HG03280 (cell line): ENCODE results near the gene UMPS.

ENCODE experiments used
- ATAC-seq: cut with Tn5 transposase; IDR thresholded peaks from one replicate; pipeline ENCODE4 v1.9.1; 2021; ENCODE audit warnings: mild to moderate bottlenecking, moderate library complexity; ENCODE audit not compliant: unreplicated experiment

The UMPS gene

GRCh38 chr3:124763206-124763605 lies 33.0 kb downstream of the UMPS start:
- no peak for ATAC-seq

DNA sequence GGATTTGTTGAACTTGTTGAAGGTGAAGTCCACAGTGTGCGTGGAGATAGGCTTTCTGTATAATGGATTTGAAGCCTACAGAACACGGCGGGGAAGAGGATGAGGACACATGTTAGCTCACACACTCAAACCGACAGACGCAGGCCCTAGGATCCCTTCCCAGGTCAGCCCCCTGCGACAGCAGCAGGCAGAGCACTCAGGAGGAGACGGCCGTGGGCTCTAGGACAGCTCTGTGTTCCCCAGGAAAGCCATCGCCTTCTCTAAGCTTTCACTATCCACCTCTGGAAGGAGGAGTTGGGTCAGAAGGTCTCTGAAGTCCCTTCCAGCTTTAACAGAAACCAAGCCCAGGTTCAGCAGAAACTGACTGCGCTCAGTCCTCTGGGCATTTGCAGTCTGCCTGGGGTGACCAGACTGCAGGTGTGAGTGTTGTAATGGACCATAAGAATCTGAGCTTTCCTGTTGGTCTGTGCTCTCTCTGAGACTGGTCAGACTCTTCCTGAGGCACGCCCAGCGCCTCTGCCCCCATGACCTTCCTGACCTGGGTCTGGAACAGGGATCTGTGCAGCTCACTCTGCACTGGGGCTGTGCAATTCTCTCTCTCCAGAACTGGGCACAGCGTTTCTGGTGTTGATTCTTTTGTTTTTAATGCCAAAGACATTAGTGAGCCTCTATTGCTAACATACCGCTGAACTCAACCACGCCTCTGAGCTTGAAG lies 33.5 kb downstream of the UMPS start:
- no peak for ATAC-seq

- no peak for ATAC-seq
Measured at GRCh38 chr3:124764746-124765145, 34.5 kb downstream of the UMPS start.

GRCh38 chr3:124765197-124765840 lies 35.1 kb downstream of the UMPS start:
- ATAC-seq, result no peak

GRCh38 chr3:124766113-124767095 lies 36.2 kb downstream of the UMPS start:
- no peak for ATAC-seq

GRCh38 chr3:124767264-124767663 lies 37.0 kb downstream of the UMPS start:
- no peak for ATAC-seq

DNA sequence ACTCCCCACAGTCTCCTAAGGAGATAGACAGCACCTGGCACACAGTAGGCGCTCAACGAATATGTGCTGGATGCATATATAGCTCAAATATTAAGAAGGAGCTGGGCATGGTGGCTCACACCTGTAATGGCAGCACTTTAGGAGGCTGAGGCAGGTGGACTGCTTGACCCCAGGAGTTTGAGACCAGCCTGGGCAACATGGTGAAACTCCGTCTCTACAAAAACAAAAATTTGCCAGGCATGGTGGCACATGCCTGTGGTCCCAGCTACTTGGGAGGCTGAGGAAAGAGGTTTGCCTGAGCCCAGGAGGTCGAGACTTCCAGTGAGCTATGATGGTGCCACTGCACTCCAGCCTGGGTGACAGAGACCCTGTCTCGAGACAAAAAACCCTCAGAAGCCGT lies 37.4 kb downstream of the UMPS start:
- ATAC-seq, result no peak

GRCh38 chr3:124768812-124769211 lies 38.6 kb downstream of the UMPS start:
- ATAC-seq, result no peak

DNA sequence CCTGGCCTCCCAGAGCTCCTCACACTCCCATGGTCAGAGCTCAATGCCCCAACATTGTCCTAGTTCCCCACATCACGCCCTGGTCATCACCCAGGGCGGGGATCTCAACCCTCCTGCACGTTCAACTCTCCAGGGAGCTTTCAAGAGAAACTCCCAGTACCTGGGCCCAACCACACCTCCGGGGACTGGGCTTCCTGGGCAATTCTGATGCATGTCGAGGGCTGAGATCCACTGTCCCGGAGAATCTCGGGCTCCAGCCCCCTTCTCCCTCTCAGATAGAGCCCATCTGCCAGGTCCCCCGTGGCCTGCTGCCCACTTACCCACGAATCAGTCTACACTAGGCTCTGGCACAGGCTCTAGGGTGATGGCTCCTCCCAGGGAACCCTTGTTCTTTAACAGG lies 39.2 kb downstream of the UMPS start:
- ATAC-seq, result no peak

DNA sequence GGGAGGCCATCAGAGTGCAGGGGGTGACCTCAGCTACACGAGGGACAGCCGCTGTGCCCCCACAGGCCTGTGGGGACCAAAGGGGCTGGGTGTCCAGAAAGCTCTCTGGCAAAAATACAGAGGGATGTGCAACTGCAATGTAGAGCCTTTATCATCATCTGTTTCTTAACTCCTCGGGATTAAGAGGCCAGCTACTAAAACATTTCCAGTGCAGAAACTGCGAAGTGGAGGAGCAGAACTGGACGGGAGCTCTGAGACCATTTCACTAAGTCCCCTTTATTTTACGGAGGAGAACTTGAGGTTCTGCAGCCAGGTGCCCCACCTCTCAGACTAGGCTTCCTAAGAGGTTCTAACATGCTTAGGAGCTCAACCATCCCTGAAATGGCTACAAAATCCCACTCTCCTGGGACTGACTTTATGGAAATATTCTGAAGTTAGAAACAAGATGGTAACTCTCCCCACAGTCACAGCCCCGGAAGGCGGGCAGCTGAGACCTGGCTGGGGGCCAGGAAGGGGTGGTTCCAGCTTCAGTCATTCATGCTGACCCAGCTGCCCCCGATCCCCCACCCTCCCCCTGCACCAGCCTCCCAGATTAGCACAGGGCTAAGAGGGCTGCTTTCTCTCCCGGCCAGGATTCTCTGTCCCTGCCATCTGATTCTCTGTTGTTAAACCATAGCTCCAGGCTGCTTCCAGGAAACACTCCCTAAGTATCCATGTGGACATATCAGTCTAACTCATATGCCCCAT lies 40.3 kb downstream of the UMPS start:
- no peak for ATAC-seq

DNA sequence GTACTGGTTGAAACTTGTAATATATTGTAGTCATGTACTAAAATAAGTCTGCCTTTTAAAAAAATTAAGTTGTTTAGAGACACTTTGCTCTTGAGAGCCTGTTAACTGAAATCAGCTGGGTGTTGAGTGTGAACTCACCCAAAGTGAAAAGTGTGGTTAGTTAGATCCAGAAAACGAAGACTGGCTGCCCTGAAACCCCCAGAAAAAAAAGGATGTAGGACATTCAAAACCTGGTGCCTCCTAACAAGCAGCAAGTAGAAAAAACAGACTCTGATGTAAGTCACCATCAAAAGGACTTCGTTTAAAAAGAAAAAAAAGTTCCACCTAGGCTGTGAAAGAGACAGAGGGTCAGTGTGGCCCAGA lies 40.8 kb downstream of the UMPS start:
- ATAC-seq, result no peak

DNA sequence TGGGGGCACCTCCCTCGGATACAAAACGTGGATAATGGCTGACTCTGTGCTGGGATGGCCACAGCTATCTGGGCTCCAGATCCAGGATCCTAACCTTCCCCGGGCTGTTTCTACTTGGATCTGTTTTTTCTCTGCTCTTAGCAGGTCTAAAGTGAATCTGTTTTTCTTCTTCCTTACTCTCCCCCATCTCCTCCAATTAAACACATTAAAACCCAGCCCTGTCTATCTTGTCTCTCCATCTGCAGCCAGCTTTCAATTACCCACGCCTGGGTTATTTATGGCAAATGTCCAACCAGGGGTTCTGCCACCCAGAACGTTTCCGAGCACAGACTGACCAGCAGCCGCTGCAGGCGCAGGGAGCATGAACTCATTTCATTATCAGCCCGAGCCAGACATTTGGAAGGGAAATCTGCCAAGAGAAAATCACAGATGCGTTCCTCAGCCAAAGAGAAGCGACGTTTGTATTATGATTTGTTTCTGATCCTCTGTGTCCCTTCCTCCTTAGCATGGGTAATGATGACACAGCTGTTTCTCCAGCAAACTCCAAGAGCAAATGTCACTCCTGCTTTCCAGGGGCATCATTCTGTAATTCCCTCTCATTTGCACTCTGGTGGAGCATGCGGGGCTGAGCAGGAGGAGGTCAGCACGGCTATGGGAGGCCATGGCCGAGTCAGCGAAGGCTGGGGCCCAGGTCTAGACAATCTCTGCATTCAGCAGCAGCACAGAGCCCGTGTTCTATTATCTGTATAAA lies 42.0 kb downstream of the UMPS start:
- no peak for ATAC-seq

DNA sequence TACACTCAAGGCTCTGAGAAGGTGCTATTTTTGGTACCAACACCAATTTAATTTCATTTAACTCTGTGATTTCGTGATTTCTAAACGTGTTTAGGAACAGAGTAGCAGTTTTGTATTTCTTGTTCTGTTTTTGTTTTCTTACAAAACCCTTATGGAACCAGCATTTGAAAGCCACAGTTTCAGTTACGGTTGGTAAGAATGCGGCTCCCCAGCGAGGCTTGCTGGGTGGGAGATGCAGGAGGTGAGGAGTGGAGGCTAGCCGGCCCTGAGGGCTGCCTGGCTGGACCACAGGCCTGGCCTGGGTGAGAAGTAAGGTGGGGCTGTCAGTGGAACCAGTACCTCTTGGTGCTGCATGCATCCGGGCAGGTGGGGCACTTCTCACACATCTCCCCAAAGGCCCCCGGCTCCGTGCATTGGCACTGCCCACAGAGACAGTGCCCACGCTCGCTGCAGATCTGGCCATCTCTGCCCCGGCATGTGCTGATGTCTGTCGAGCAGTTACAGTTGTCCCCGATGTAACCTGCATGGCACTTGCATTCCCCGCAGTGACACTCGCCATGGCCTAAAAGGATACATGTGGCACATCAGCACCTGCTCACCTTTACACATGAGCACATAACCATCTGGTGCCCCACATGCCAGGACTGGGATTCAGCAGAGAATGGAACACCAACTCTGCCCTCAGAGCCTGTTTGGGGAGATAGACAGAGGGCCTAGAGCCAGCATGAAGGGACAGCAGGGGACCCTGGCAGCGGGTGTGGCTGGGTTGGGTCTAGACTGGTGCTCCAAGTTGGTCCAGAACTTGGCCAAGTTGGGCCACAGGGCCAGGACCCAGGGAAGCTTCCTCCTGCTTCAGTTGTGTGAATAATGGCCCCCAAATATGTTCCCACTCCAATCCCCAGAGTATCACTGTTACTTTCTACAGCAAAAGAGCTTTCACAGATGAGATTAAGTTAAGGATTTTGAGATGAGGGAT lies 43.4 kb downstream of the UMPS start:
- no peak for ATAC-seq

DNA sequence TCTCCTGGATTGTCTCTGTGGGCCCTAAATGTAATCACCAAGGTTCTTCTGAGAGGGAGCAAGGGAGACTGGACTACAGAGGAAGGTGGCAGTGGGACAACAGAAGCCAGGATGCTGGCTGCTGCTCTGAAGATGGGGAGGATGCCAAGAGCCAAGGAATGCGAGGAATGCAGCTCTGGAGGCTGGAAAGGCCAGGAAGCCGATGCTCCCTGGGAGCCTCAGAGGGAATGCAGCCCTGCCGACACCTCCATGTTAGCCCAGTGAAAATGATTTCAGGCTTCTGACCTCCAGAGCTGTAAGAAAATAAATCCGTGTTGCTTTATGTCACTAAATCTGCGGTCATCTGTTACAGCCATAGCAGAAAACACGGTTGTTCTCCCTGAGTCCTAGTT lies 44.1 kb downstream of the UMPS start:
- no peak for ATAC-seq

GRCh38 chr3:124774841-124775402 lies 44.7 kb downstream of the UMPS start:
- no peak for ATAC-seq

DNA sequence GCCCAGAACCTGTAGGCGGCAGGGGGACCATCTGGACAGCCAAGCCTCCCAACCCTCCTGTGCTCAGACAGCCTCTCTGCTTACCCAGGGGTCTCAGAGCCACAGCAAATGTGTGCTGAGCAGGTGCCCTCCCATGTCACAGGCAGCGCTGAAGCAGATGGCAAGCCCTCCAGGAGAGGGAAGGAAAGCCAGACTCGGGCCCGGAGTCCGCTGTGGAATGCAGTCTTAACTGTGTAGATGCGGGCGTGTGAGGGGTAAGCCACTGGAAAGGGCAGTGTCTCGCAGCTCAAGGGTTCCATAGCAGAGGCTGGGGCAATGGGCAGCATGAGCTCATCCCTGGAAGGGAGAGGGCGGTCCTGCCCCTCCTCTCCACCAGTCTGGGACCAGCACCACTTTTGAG lies 45.6 kb downstream of the UMPS start:
- no peak for ATAC-seq

GRCh38 chr3:124776856-124777255 lies 46.6 kb downstream of the UMPS start:
- ATAC-seq, result no peak

- ATAC-seq, result no peak
Measured at GRCh38 chr3:124777762-124778470, 47.7 kb downstream of the UMPS start.
